Large intestine (tissue), 3 donors: ENCODE data around the gene CBFB. TPM values are rescaled to one million over a fixed set of nuclear protein-coding genes. Genes with fewer than 3 reads are reported as not detected.

Experiments used
- DNase-seq, 2 donors: peaks; one replicate each; pipeline versions ENCODE4 v3.0.0 to v3.0.0-alpha.2; 2013
- H3K27ac ChIP-seq: one replicate; pipeline ENCODE4 v1.5.1; 2013; ENCODE audit warnings: low read length
- H3K27me3 ChIP-seq: 2 replicates; pipeline ENCODE4 v1.6.1; 2013; ENCODE audit warnings: low read length; ENCODE audit not compliant: control insufficient read depth, insufficient read depth
- H3K36me3 ChIP-seq: 2 replicates; pipeline ENCODE4 v1.6.1; 2013; ENCODE audit warnings: low read length; ENCODE audit not compliant: control insufficient read depth, insufficient read depth
- H3K4me1 ChIP-seq: one replicate; pipeline ENCODE4 v1.6.1; 2013; ENCODE audit warnings: low read length; ENCODE audit not compliant: control insufficient read depth, insufficient read depth
- H3K4me3 ChIP-seq: one replicate; pipeline ENCODE4 v1.5.1; 2013; ENCODE audit warnings: low read length
- H3K9me3 ChIP-seq: one replicate; pipeline ENCODE4 v1.6.1; 2013; ENCODE audit warnings: mild to moderate bottlenecking, low read depth, low read length, moderate library complexity; ENCODE audit not compliant: control insufficient read depth
- WGBS: methylation state at CpG from one replicate; pipeline ENCODE4 v1.1.5; 2013; ENCODE audit warnings: low lambda C conversion rate; ENCODE audit not compliant: insufficient coverage; 5-methylcytosine and 5-hydroxymethylcytosine counted together
- polyA plus RNA-seq: library from polyadenylated mRNA; unstranded; fragments of 120-200 nt; gene quantifications from one replicate; pipeline ENCODE4 v1.2.1, GENCODE V29; 2013

Gene CBFB
- polyA plus RNA-seq, 1 donor = 25.1 TPM

GRCh38 chr16:67000384-67001351, 28.3 kb upstream of the CBFB start:
- peaks cover 3% of the 10 kb centered on the region for H3K9me3 ChIP-seq
- peaks cover 3% of the 10 kb centered on the region for H3K27me3 ChIP-seq
- DNase-seq = peak; percentile 38 to 76
- peak overlapping the region; percentile 47 for H3K4me3 ChIP-seq
- no peak overlapping the region for H3K27ac ChIP-seq
- H3K4me1 ChIP-seq = peaks cover 11% of the 10 kb centered on the region
- WGBS = no CpG with 5 or more reads among the region's 89 CpGs
- H3K36me3 ChIP-seq = peaks cover 18% of the 10 kb centered on the region

- no peak for DNase-seq
- Histone ChIP-seq H3K27ac (no peak overlapping the region), H3K27me3 (peaks cover 3% of the 10 kb centered on the region), H3K36me3 (peaks cover 18% of the 10 kb centered on the region), H3K4me1 (peaks cover 9% of the 10 kb centered on the region), H3K9me3 (peaks cover 3% of the 10 kb centered on the region), H3K4me3 (no peak overlapping the region)
- WGBS = no CpG with 5 or more reads among the region's 3 CpGs
These were observed 27.2 kb upstream of the CBFB start for GRCh38 chr16:67001726-67002125.

DNA sequence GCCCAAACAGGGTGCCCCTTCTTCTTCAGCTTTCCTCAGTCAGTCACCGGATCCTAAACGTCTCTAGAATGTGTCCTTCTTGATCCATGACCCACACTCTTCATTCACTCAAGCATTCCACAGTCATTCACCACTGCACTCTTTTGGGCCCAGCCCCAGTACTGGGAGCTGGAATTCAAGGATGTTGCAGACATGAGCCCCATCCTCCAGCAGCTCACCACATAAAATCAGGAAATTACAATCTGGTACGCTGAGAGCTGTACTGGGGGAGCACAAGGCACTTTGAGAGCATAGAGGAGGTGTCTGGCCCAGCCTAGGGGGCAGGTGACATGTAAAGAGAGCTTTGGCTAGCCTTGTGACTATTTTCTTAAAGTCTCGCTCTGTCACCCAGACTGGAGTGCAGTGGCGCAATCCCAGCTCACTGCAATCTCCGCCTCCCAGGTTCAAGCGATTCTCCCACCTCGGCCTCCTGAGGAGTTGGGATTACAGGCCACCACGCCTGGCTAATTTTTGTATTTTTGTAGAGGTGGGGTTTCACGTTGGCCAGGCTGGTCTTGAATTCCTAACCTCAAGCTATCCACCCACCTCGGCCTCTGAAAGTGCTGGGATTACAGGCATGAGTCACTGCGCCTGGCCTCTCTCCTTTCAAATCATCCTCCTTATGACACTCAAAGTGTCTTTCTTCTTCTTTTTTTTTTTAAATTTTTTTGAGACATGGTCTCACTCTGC, 21.9 kb upstream of the CBFB start:
- 92% methylated on average over 2 of the region's 12 CpGs for WGBS
- no peak overlapping the region for H3K4me3 ChIP-seq
- H3K36me3 ChIP-seq = peaks cover 18% of the 10 kb centered on the region
- no peaks in the 10 kb centered on the region for H3K27me3 ChIP-seq
- no peak overlapping the region for H3K27ac ChIP-seq
- no peaks in the 10 kb centered on the region for H3K9me3 ChIP-seq
- no peak for DNase-seq
- H3K4me1 ChIP-seq = no peaks in the 10 kb centered on the region

DNA sequence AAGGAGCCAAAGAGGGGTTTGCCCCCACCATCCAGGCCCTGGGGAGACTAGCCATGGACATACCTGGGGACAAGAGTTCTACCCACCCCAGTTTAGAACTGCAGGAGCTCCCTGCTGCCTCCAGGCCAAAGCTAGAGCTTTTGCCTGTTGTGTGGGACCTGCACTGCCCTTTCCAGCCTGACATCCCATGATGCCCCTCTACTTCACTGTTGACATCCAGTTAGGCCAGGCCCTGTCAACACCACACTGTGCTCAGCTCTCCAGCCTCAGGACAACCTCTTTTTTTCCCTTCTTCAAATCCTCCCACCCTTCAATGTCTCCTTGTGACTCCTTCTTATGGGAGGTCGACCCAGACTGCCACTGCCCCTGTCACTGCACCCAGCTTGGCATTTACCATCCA, 19.8 kb upstream of the CBFB start:
- Histone ChIP-seq H3K4me1 (peaks cover 5% of the 10 kb centered on the region), H3K4me3 (no peak overlapping the region), H3K36me3 (peaks cover 7% of the 10 kb centered on the region), H3K27me3 (peaks cover 12% of the 10 kb centered on the region), H3K9me3 (no peaks in the 10 kb centered on the region), H3K27ac (no peak overlapping the region)
- no CpG with 5 or more reads among the region's 1 CpG for WGBS
- DNase-seq = no peak

- DNase-seq = no peak
- H3K36me3 ChIP-seq = no peaks in the 10 kb centered on the region
- no peak overlapping the region for H3K4me3 ChIP-seq
- H3K4me1 ChIP-seq = peaks cover 10% of the 10 kb centered on the region
- H3K27me3 ChIP-seq = peaks cover 26% of the 10 kb centered on the region
- H3K27ac ChIP-seq = no peak overlapping the region
- WGBS = 100% methylated on average over 1 of the region's 2 CpGs
- no peaks in the 10 kb centered on the region for H3K9me3 ChIP-seq
These were observed 17.7 kb upstream of the CBFB start for GRCh38 chr16:67011274-67011673.

DNA sequence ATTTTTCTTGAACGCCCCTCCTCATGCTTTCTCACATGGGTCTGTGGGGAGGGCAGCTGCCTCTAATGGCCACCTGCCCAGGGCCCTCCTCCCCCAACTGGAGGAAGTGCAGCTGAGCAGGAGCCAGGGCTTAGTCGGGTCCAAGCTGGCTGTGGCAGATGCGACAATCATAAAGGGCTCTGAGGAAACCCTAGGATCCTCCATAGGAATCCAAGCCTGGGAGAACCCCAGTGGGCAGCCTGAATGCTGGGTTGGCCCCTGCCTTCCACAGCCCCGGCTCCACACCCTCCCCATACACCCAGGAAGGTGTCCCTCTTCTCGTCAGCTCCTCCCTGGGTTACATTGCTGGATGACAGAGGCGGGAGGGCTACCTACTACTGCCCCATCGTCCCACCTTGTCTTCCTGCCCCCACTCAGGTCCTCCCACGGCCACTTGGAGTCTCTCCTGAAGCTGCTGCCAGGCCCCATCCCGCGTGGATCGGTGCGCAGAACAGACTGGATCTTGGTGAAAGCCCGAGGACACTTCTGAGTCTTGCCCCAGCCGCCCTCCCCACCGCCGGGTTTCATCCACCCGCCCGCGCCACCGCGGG, 15.6 kb upstream of the CBFB start:
- peaks cover 10% of the 10 kb centered on the region for H3K4me1 ChIP-seq
- no peaks in the 10 kb centered on the region for H3K36me3 ChIP-seq
- no peak for DNase-seq
- H3K4me3 ChIP-seq = peak overlapping the region; percentile 34
- H3K9me3 ChIP-seq = no peaks in the 10 kb centered on the region
- no CpG with 5 or more reads among the region's 21 CpGs for WGBS
- H3K27me3 ChIP-seq = peaks cover 28% of the 10 kb centered on the region
- peak overlapping the region; percentile 4 for H3K27ac ChIP-seq

GRCh38 chr16:67013823-67014633, 14.9 kb upstream of the CBFB start:
- Histone ChIP-seq H3K36me3 (no peaks in the 10 kb centered on the region), H3K4me3 (peak overlapping the region; percentile 44), H3K4me1 (peaks cover 10% of the 10 kb centered on the region), H3K27me3 (peaks cover 28% of the 10 kb centered on the region), H3K9me3 (no peaks in the 10 kb centered on the region), H3K27ac (peak overlapping the region; percentile 4)
- DNase-seq = peak; percentile 52 to 77
- WGBS = no CpG with 5 or more reads among the region's 70 CpGs

GRCh38 chr16:67014634-67015312, 14.2 kb upstream of the CBFB start:
- Histone ChIP-seq H3K4me3 (peak overlapping the region; percentile 44), H3K27ac (no peak overlapping the region), H3K9me3 (no peaks in the 10 kb centered on the region), H3K27me3 (peaks cover 28% of the 10 kb centered on the region), H3K4me1 (peaks cover 10% of the 10 kb centered on the region), H3K36me3 (no peaks in the 10 kb centered on the region)
- no CpG with 5 or more reads among the region's 6 CpGs for WGBS
- DNase-seq = no peak

DNA sequence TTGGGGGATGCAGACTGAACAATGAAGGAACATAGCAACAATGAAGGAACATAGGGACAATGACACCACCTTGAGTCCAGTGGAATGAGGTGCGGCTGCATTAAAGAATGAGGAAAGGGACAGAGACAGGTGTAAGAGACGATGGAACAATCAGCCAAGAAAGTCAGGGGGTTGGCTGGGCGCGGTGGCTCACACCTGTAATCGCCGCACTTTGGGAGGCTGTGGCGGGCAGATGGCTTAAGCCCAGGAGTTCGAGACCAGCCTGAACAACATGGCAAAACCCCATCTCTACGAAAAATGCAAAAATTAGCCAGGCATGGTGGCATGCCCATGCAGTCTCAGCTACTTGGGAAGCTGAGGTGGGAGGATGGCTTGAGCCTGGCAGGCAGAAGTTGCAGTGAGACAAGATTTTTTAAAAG, 13.6 kb upstream of the CBFB start:
- H3K9me3 ChIP-seq = no peaks in the 10 kb centered on the region
- DNase-seq = peak in 1 of 2 donors; percentile 39
- peaks cover 10% of the 10 kb centered on the region for H3K4me1 ChIP-seq
- H3K27me3 ChIP-seq = peaks cover 28% of the 10 kb centered on the region
- no CpG with 5 or more reads among the region's 9 CpGs for WGBS
- no peaks in the 10 kb centered on the region for H3K36me3 ChIP-seq
- H3K4me3 ChIP-seq = no peak overlapping the region
- H3K27ac ChIP-seq = no peak overlapping the region
